ENCODE data around the gene LRRC8C.

The LRRC8C gene

GRCh38 chr1:89635825-89636815, 3.2 kb downstream of the LRRC8C start:
- no peak for DNase-seq

- DNase-seq = no peak
These were observed 4.6 kb downstream of the LRRC8C start for GRCh38 chr1:89637496-89637895.

- no peak for DNase-seq
These were observed 7.5 kb downstream of the LRRC8C start for GRCh38 chr1:89640440-89640839.

- DNase-seq = no peak
These were observed 8.9 kb downstream of the LRRC8C start for GRCh38 chr1:89641781-89642180.

- no peak for DNase-seq
These were observed 10.7 kb downstream of the LRRC8C start for GRCh38 chr1:89643577-89643976.

- no peak for DNase-seq
These were observed 11.3 kb downstream of the LRRC8C start for GRCh38 chr1:89644119-89644814.

GRCh38 chr1:89646259-89646658, 13.3 kb downstream of the LRRC8C start:
- DNase-seq = no peak

GRCh38 chr1:89649783-89650182, 16.9 kb downstream of the LRRC8C start:
- DNase-seq = no peak

GRCh38 chr1:89652373-89652772, 19.5 kb downstream of the LRRC8C start:
- no peak for DNase-seq

- DNase-seq = no peak
These were observed 25.0 kb downstream of the LRRC8C start for GRCh38 chr1:89657886-89658285.

- DNase-seq = no peak
These were observed 26.6 kb downstream of the LRRC8C start for GRCh38 chr1:89659322-89660081.

GRCh38 chr1:89660224-89661061, 27.5 kb downstream of the LRRC8C start:
- DNase-seq = no peak

- no peak for DNase-seq
These were observed 33.0 kb downstream of the LRRC8C start for GRCh38 chr1:89665941-89666340.

- DNase-seq = no peak
These were observed 33.7 kb downstream of the LRRC8C start for GRCh38 chr1:89666640-89667039.

GRCh38 chr1:89667691-89668090, 34.8 kb downstream of the LRRC8C start:
- no peak for DNase-seq

- DNase-seq = no peak
These were observed 36.0 kb downstream of the LRRC8C start for GRCh38 chr1:89668961-89669360.

GRCh38 chr1:89669441-89669840, 36.5 kb downstream of the LRRC8C start:
- DNase-seq = no peak

- DNase-seq = peak; percentile 90
These were observed 37.2 kb downstream of the LRRC8C start for GRCh38 chr1:89670163-89670562.

- DNase-seq = no peak
These were observed 37.8 kb downstream of the LRRC8C start for GRCh38 chr1:89670711-89671110.

GRCh38 chr1:89671775-89672488, 39.0 kb downstream of the LRRC8C start:
- DNase-seq = no peak

- no peak for DNase-seq
These were observed 39.7 kb downstream of the LRRC8C start for GRCh38 chr1:89672489-89673183.
